OCI-LY3 (cell line): ENCODE results near the gene NKD2.

Source experiments
- H2AFZ ChIP-seq: fragments of 200-600, 300-600 bp; shearing (Covaris generic); 2 replicates; pipeline ENCODE4 v1.6.0; 2014; ENCODE audit warnings: antibody characterized with exemption, low read depth, low read length
- H3K27ac ChIP-seq: fragments of 200-600, 300-600 bp; sonication (generic); 2 replicates; pipeline ENCODE4 v1.5.1; 2014; ENCODE audit warnings: mild to moderate bottlenecking, low read length, moderate library complexity, mixed read lengths
- H3K27me3 ChIP-seq: fragments of 200-600, 300-600 bp; sonication (generic); 2 replicates; pipeline ENCODE4 v1.6.1; 2014; ENCODE audit warnings: low read depth, low read length, mixed read lengths
- H3K36me3 ChIP-seq: fragments of 200-600, 300-600 bp; sonication (generic); replicated peaks from 2 replicates; pipeline ENCODE3; 2014; ENCODE audit warnings: low read depth, low read length, mixed read lengths
- H3K4me1 ChIP-seq: fragments of 300-600, 200-600 bp; sonication (generic); 2 replicates; pipeline ENCODE4 v1.6.1; 2014; ENCODE audit warnings: low read length, mixed read lengths
- H3K4me2 ChIP-seq: fragments of 200-600, 300-600 bp; sonication (generic); 2 replicates; pipeline ENCODE4 v1.6.1; 2014; ENCODE audit warnings: low read length, mixed read lengths
- H3K4me3 ChIP-seq: fragments of 300-600, 200-600 bp; sonication (generic); 2 replicates; pipeline ENCODE4 v1.5.1; 2014; ENCODE audit warnings: antibody characterized with exemption, mild to moderate bottlenecking, low read length, moderate library complexity
- H3K79me2 ChIP-seq: fragments of 300-600, 200-600 bp; shearing (Covaris generic); 2 replicates; pipeline ENCODE4 v1.6.1; 2014; ENCODE audit warnings: mild to moderate bottlenecking, low read length, mixed read lengths
- H3K9ac ChIP-seq: fragments of 300-600, 200-600 bp; shearing (Covaris generic); 2 replicates; pipeline ENCODE4 v1.6.0; 2014; ENCODE audit warnings: mild to moderate bottlenecking, low read length, moderate library complexity
- H3K9me3 ChIP-seq: fragments of 200-600, 300-600 bp; shearing (Covaris generic); 2 replicates; pipeline ENCODE4 v1.6.1; 2014; ENCODE audit warnings: low read length, mixed read lengths; ENCODE audit not compliant: insufficient read depth
- H4K20me1 ChIP-seq: fragments of 200-600, 300-600 bp; sonication (generic); 2 replicates; pipeline ENCODE4 v1.6.1; 2016; ENCODE audit warnings: low read length, mixed read lengths; ENCODE audit not compliant: insufficient read depth
- EZH2phosphoT487 ChIP-seq: fragments of 200-600 bp; shearing (Covaris generic); IDR thresholded peaks from 2 replicates; pipeline ENCODE4 v1.6.1; 2018; ENCODE audit warnings: antibody characterized with exemption, mixed run types, low read depth
- TF ChIP-seq, protein P1 (sequence below): fragments of 200-600, 300-600 bp; sonication (generic); IDR thresholded peaks from 2 replicates; pipeline ENCODE4 v1.5.1; 2014; ENCODE audit warnings: antibody characterized with exemption, low read length, low read depth

The NKD2 gene

DNA sequence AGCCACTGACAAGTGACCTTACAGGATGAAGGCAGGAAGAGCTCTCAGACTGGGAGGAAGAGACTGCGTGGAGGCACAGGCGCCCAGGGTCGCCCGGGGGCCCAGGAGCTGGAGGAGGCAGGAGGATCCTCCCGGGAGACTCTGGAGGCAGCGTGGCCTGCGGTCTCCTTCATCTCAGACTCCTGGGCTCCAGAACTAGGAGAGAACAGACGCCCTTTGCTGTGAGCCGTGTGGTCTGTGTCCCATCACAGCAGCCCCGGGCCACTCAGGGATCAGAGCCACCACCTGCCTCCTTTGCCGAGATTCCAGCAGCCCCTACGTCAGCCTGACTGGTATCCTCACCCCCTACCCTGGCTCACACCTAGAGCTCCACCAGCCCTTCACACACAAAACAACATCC, 58.1 kb downstream of the NKD2 start:
- H3K36me3 ChIP-seq, result no peaks in the 10 kb centered on the region

DNA sequence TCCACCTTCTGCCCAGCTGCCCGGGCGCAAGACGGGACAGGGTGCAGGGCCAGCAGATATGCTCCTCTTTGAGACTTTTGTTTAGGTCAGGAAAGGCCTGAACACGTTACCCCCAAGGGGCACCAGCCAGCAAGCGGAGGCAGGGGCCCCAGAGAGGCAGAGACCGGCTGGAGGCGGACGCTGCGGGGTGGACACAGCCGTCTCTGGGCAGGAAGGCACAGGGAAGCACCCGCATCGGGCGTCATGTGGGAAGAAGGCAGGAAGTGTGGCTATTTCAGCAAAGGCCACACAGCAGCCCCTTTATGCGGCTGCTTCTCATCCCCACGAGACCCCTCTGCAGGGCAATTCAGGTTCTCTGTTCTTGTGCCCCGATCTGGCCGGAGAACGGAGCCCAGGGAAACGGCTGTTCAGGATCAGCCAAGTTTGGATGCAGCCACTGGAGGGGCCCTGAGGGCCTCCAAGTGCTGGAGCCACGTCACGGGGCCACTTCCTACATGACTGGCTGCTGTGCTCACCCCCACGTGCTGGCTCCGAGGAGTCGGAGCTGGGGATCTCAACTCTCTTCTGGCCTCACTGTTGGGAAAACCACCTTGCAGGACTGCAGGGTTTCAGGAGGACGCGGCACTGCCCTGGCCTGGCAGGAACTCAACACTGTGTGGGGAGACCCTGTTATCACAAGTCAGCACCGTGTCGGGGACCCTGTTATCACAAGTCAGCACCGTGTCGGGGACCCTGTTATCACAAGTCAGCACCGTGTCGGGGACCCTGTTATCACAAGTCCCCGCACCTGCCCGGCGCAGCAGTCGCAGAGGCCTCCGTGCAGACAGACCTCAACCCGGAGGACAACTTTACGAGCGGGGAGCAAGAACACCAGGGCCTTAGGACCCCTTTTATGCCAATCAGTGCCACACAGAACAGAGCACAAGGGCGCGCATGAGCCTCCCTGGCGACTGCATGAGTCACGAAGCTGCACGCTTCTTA, 58.8 kb downstream of the NKD2 start:
- TF ChIP-seq, protein P1, sequence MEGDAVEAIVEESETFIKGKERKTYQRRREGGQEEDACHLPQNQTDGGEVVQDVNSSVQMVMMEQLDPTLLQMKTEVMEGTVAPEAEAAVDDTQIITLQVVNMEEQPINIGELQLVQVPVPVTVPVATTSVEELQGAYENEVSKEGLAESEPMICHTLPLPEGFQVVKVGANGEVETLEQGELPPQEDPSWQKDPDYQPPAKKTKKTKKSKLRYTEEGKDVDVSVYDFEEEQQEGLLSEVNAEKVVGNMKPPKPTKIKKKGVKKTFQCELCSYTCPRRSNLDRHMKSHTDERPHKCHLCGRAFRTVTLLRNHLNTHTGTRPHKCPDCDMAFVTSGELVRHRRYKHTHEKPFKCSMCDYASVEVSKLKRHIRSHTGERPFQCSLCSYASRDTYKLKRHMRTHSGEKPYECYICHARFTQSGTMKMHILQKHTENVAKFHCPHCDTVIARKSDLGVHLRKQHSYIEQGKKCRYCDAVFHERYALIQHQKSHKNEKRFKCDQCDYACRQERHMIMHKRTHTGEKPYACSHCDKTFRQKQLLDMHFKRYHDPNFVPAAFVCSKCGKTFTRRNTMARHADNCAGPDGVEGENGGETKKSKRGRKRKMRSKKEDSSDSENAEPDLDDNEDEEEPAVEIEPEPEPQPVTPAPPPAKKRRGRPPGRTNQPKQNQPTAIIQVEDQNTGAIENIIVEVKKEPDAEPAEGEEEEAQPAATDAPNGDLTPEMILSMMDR, result no peak
- no peak for TF ChIP-seq EZH2phosphoT487
- H3K27ac ChIP-seq, result no peak overlapping the region
- no peaks in the 10 kb centered on the region for H3K79me2 ChIP-seq
- H4K20me1 ChIP-seq, result no peaks in the 10 kb centered on the region
- H3K36me3 ChIP-seq, result no peaks in the 10 kb centered on the region
- H3K4me2 ChIP-seq, result no peak overlapping the region
- H3K9ac ChIP-seq, result no peak overlapping the region
- no peaks in the 10 kb centered on the region for H3K9me3 ChIP-seq
- H3K4me3 ChIP-seq, result no peak overlapping the region
- no peak overlapping the region for H2AFZ ChIP-seq
- no peaks in the 10 kb centered on the region for H3K4me1 ChIP-seq
- no peaks in the 10 kb centered on the region for H3K27me3 ChIP-seq

More for the DNA sequence above, 58.1 kb downstream of the NKD2 start:
- Histone ChIP-seq H3K4me2 (no peak overlapping the region), H3K4me1 (no peaks in the 10 kb centered on the region), H3K9ac (no peak overlapping the region), H4K20me1 (no peaks in the 10 kb centered on the region), H3K27me3 (no peaks in the 10 kb centered on the region), H3K27ac (no peak overlapping the region), H3K9me3 (no peaks in the 10 kb centered on the region), H3K79me2 (no peaks in the 10 kb centered on the region), H2AFZ (no peak overlapping the region), H3K4me3 (no peak overlapping the region)
- TF ChIP-seq, protein P1, result no peak
- TF ChIP-seq EZH2phosphoT487, result no peak

DNA sequence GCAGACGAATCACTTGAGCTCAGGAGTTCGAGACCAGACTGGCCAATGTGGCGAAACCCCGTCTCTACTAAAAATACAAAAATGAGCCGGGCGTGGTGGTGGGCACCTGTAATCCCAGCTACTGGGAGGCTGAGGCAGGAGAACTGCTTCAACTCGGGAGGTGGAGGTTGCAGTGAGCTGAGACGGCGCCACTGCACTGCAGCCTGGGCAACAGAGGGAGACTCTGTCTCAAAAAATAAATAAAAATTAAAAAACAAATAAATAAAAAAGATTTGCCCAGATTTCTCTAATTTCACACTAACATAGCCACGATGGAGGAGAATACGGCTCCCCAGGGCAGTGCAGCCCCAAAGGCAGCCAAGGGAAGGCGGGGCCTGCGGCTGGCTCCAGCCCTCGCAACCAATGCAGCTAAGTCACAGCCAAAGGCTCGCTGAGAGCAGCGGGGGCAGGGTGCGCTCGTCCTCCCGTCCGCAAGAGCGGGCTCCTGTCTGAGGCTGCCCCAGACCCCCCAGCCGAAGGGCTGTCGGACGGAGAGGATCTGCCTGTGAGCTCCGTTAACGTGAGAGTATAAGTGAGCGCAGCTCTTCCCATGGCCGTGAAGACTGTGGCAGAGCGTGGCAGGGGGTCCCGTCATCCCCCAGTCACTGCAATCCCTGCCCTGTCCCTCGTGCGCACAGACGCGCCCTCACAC, 59.7 kb downstream of the NKD2 start:
- H3K9ac ChIP-seq, result no peak overlapping the region
- H2AFZ ChIP-seq, result no peak overlapping the region
- no peak overlapping the region for H3K4me2 ChIP-seq
- H3K27ac ChIP-seq, result no peak overlapping the region
- no peaks in the 10 kb centered on the region for H3K27me3 ChIP-seq
- TF ChIP-seq, protein P1, result no peak
- TF ChIP-seq EZH2phosphoT487, result no peak
- no peaks in the 10 kb centered on the region for H3K4me1 ChIP-seq
- H4K20me1 ChIP-seq, result no peaks in the 10 kb centered on the region
- no peaks in the 10 kb centered on the region for H3K79me2 ChIP-seq
- H3K36me3 ChIP-seq, result no peaks in the 10 kb centered on the region
- H3K4me3 ChIP-seq, result no peak overlapping the region
- H3K9me3 ChIP-seq, result no peaks in the 10 kb centered on the region
